ENCODE results near the gene NXPH3. TPM values are rescaled to one million over a fixed set of nuclear protein-coding genes. Genes with fewer than 3 reads are reported as not detected.

Gene NXPH3
- total and polyA plus RNA-seq, 2 experiments from 2014 or later, result 0.30 to 1.4 TPM

- Histone ChIP-seq H3K9me3 (ENCODE audit: low read depth) (no peaks in the 10 kb centered on the region), H3K27me3 (replicated peaks; ENCODE audit: insufficient read depth) (no peaks in the 10 kb centered on the region), H3K4me2 (ENCODE audit: unreplicated experiment) (no peak overlapping the region), H3K79me2 (ENCODE audit: insufficient read depth) (no peaks in the 10 kb centered on the region), H3K4me3 (no peak overlapping the region), H3K36me3 (ENCODE audit: low read depth) (peaks cover 25% of the 10 kb centered on the region), H2AFZ (no peak overlapping the region), H3K4me1 (ENCODE audit: insufficient read depth) (peaks cover 12% of the 10 kb centered on the region; the same call in 1 of the 2 replicates), H3K9me2 (ENCODE audit: insufficient read depth) (no peaks in the 10 kb centered on the region), H3K9ac (no peak overlapping the region), H3K27ac (peak overlapping the region; percentile 23; the same call in 1 of the 2 replicates), H4K20me1 (ENCODE audit: insufficient read depth) (no peaks in the 10 kb centered on the region), H3F3A (ENCODE audit: insufficient read depth) (no peaks in the 10 kb centered on the region)
- in situ Hi-C loops (cut with MboI), result no loop called here
- TF ChIP-seq EZH2phosphoT487 (IDR thresholded peaks at IDR 0.05; ENCODE audit: insufficient read depth, low read depth), result no peak
- no peak for TF ChIP-seq EZH2 (IDR thresholded peaks at IDR 0.05; ENCODE audit: insufficient read depth, poor library complexity, severe bottlenecking)
- DNase-seq, result no peak
These were observed 27.1 kb downstream of the NXPH3 start for GRCh38 chr17:49602783-49603182.

DNA sequence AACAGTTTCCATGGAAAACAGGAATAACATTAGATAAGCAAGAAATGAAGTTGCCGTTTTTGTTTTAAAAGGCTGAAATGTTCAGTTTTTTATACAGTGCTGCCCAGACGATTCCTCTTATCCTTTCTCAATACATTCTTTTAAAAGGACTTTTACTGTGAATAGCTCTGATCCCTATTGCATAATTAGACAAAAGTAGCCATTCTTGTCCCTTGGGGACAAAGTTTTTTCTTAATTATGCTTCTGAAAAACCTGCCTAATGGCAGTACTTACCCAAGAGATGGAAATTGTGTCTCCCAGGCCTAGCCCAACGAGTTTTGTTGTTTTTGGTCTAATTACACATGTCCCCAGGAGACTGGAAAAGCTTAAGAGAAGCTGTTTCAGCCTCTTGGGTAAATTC, 27.6 kb downstream of the NXPH3 start:
- H4K20me1 ChIP-seq (ENCODE audit: insufficient read depth), result no peaks in the 10 kb centered on the region
- no peaks in the 10 kb centered on the region for H3K9me3 ChIP-seq (ENCODE audit: low read depth)
- no peaks in the 10 kb centered on the region for H3K9me2 ChIP-seq (ENCODE audit: insufficient read depth)
- H3K9ac ChIP-seq, result 0 out of 2 replicates have a peak overlapping the region, but pooled peaks have one; percentile 5
- no peaks in the 10 kb centered on the region for H3K27me3 ChIP-seq (replicated peaks; ENCODE audit: insufficient read depth)
- H3F3A ChIP-seq (ENCODE audit: insufficient read depth), result no peaks in the 10 kb centered on the region
- in situ Hi-C loops (cut with MboI), result no loop called here
- H2AFZ ChIP-seq, result no peak overlapping the region
- H3K4me1 ChIP-seq (ENCODE audit: insufficient read depth), result peaks cover 12% of the 10 kb centered on the region; the same call in 1 of the 2 replicates
- TF ChIP-seq EZH2phosphoT487 (IDR thresholded peaks at IDR 0.05; ENCODE audit: insufficient read depth, low read depth) (no peak), EZH2 (IDR thresholded peaks at IDR 0.05; ENCODE audit: insufficient read depth, poor library complexity, severe bottlenecking) (no peak)
- H3K36me3 ChIP-seq (ENCODE audit: low read depth), result peaks cover 24% of the 10 kb centered on the region
- no peak overlapping the region for H3K4me3 ChIP-seq
- peak overlapping the region; percentile 5 for H3K4me2 ChIP-seq (ENCODE audit: unreplicated experiment)
- DNase-seq, result peak; percentile 38
- WGBS, 2 experiments (ENCODE audit: low coverage in 1 of 2, low lambda C conversion rate in 2 of 2, missing lambda C conversion rate in 2 of 2), result 11 to 15% methylated on average over 3 of the region's 3 CpGs
- peak overlapping the region; percentile 23 for H3K27ac ChIP-seq
- H3K79me2 ChIP-seq (ENCODE audit: insufficient read depth), result no peaks in the 10 kb centered on the region

DNA sequence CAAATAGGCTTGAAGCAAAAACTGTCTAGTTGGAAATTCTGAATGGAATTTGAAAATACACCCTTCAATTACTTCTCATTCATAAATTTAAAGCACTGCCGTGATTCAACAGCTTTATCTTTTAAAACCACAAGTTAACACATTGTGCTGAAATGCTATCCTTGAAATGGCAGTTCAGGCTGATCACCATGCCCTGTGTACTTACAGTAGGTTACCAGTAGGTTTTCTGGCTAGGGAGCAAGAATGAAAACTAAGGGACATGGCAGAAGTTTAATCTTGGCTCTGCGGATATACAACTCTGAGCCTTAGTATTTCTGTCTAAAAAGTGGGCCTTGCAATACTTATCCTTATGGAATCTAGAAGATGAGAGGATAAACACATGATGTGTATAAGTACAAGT, 28.0 kb downstream of the NXPH3 start:
- H3K36me3 ChIP-seq (ENCODE audit: low read depth), result peaks cover 28% of the 10 kb centered on the region
- H2AFZ ChIP-seq, result no peak overlapping the region
- TF ChIP-seq EZH2 (IDR thresholded peaks at IDR 0.05; ENCODE audit: insufficient read depth, poor library complexity, severe bottlenecking) (no peak), EZH2phosphoT487 (IDR thresholded peaks at IDR 0.05; ENCODE audit: insufficient read depth, low read depth) (no peak)
- no peak overlapping the region for H3K4me3 ChIP-seq
- H4K20me1 ChIP-seq (ENCODE audit: insufficient read depth), result no peaks in the 10 kb centered on the region
- H3K4me1 ChIP-seq (ENCODE audit: insufficient read depth), result peaks cover 12% of the 10 kb centered on the region; the same call in 1 of the 2 replicates
- no peaks in the 10 kb centered on the region for H3K9me2 ChIP-seq (ENCODE audit: insufficient read depth)
- H3K9me3 ChIP-seq (ENCODE audit: low read depth), result no peaks in the 10 kb centered on the region
- in situ Hi-C loops (cut with MboI), result no loop called here
- no peaks in the 10 kb centered on the region for H3K27me3 ChIP-seq (replicated peaks; ENCODE audit: insufficient read depth)
- H3K4me2 ChIP-seq (ENCODE audit: unreplicated experiment), result peak overlapping the region; percentile 5
- DNase-seq, result peak; percentile 43
- no peaks in the 10 kb centered on the region for H3K79me2 ChIP-seq (ENCODE audit: insufficient read depth)
- H3K9ac ChIP-seq, result no peak overlapping the region
- H3F3A ChIP-seq (ENCODE audit: insufficient read depth), result no peaks in the 10 kb centered on the region
- WGBS, 2 experiments (ENCODE audit: low coverage in 1 of 2, low lambda C conversion rate in 2 of 2, missing lambda C conversion rate in 2 of 2), result 81 to 82% methylated on average over 2 of the region's 2 CpGs
- H3K27ac ChIP-seq, result peak overlapping the region; percentile 23

DNA sequence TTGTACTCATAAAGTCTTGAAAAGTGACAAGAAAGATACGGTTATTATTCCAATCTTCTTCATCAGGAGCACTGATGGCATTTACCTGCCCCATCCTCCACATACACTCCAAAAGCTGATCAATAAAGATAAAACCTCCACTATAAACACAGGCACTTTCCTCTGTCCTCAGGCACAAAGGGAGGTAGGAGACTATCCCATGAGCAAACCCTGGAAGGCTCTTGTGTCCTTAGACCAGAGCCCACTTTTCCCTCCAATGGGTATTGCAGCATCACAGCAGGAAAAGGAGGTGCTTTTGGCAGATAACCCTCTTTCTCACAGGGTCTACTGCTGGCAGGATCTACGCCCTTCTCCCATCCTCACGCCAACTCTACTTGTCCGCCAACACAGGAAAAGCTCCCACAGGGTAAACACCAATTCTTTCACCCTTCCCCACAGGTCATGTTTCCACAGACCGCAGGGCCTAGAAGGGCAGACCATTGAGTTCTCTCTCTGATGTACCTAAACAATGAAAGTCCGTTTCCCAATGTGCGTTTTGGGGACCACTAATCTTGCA, 28.7 kb downstream of the NXPH3 start:
- H3K79me2 ChIP-seq (ENCODE audit: insufficient read depth), result no peaks in the 10 kb centered on the region; the same call in 1 of the 2 replicates
- H3K9me2 ChIP-seq (ENCODE audit: insufficient read depth), result no peaks in the 10 kb centered on the region
- H3K27ac ChIP-seq, result no peak overlapping the region
- H3F3A ChIP-seq (ENCODE audit: insufficient read depth), result no peaks in the 10 kb centered on the region
- H4K20me1 ChIP-seq (ENCODE audit: insufficient read depth), result no peaks in the 10 kb centered on the region
- DNase-seq, result no peak
- no peak overlapping the region for H3K4me3 ChIP-seq
- in situ Hi-C loops (cut with MboI), result no loop called here
- TF ChIP-seq EZH2 (IDR thresholded peaks at IDR 0.05; ENCODE audit: insufficient read depth, poor library complexity, severe bottlenecking) (no peak), EZH2phosphoT487 (IDR thresholded peaks at IDR 0.05; ENCODE audit: insufficient read depth, low read depth) (no peak)
- 89 to 95% methylated on average over 7 of the region's 7 CpGs for WGBS, 2 experiments (ENCODE audit: low coverage in 1 of 2, low lambda C conversion rate in 2 of 2, missing lambda C conversion rate in 2 of 2)
- H3K9ac ChIP-seq, result no peak overlapping the region
- H2AFZ ChIP-seq, result no peak overlapping the region
- H3K4me2 ChIP-seq (ENCODE audit: unreplicated experiment), result no peak overlapping the region
- peaks cover 12% of the 10 kb centered on the region; the same call in 1 of the 2 replicates for H3K4me1 ChIP-seq (ENCODE audit: insufficient read depth)
- H3K36me3 ChIP-seq (ENCODE audit: low read depth), result peaks cover 32% of the 10 kb centered on the region
- H3K9me3 ChIP-seq (ENCODE audit: low read depth), result no peaks in the 10 kb centered on the region
- H3K27me3 ChIP-seq (replicated peaks; ENCODE audit: insufficient read depth), result no peaks in the 10 kb centered on the region
